ES-I3 (cell line): ENCODE data around the gene DDX49.
"Not testable (repeated sequence)": the region's sequence is repeated elsewhere in the genome, so short reads cannot be mapped to it uniquely, and the experiment has no call there.

Source experiments
- H3K36me3 ChIP-seq: 2 replicates; pipeline ENCODE4 v1.6.1; 2013; ENCODE audit warnings: mild to moderate bottlenecking, low read length, control low read depth, moderate library complexity; ENCODE audit not compliant: insufficient read depth
- H3K4me1 ChIP-seq: 2 replicates; pipeline ENCODE4 v1.6.1; 2013; ENCODE audit warnings: mild to moderate bottlenecking, control low read depth, low read length; ENCODE audit not compliant: insufficient read depth
- H3K9ac ChIP-seq: 2 replicates; pipeline ENCODE4 v1.6.1; 2013; ENCODE audit warnings: low read depth, mild to moderate bottlenecking, low read length, moderate library complexity
- H3K9me3 ChIP-seq: 2 replicates; pipeline ENCODE4 v1.6.1; 2013; ENCODE audit warnings: mild to moderate bottlenecking, low read length, moderate library complexity; ENCODE audit not compliant: control insufficient read depth, insufficient read depth

DDX49 gene

GRCh38 chr19:18939922-18940768 lies 20.6 kb downstream of the DDX49 start:
- Histone ChIP-seq H3K9ac (peak overlapping the region; percentile 79), H3K36me3 (no peaks in the 10 kb centered on the region), H3K4me1 (peaks cover 11% of the 10 kb centered on the region; the same call in 1 of the 2 replicates), H3K9me3 (no peaks in the 10 kb centered on the region)

- peak within 1 kb of the TSS; percentile 79 for H3K9ac ChIP-seq
- H3K36me3 ChIP-seq, result no peaks in the 10 kb centered on the region
- no peaks in the 10 kb centered on the region for H3K9me3 ChIP-seq
- H3K4me1 ChIP-seq, result peaks cover 11% of the 10 kb centered on the region; the same call in 1 of the 2 replicates
Measured at GRCh38 chr19:18940769-18941627, 21.5 kb downstream of the DDX49 start, which contains the start of gene HOMER3. Gene HOMER3 (minus strand): TSS chr19:18941217. CDS start chr19:18938982, 2,235 bp downstream.

DNA sequence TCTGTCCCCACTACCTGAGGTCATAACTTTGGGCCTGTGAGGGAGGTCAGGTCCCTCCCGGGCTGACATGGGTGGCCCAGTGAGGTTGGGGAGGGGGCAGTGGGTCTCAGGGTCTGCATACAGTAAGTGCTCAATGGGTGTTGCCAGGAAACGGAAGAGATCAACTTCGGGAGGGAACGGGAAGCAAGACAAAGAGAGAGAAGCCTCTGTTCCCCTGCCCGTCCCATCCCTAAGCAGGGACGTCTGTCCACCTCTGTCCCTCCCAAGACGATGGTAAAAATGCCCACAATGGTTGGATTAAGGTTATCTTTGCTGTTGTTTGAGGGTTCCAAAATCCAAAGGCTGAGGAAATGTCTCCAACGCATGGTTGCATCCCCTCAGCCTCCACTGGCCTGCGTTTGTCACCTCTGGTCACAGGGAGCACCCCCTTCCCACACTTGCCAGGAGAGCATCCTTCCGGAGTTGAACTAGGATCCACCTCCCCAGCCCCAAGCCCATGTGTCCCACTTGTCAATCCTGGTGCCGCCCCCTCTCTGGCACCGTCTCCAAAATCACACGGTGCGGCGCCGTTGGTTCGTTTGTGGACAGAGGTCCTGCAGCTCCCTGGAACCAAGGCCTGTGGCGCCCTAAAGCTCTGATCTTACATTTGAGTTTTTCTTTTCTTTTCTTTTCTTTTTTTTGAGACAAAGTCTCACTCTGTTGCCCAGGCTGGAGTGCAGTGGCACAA lies 22.3 kb downstream of the DDX49 start:
- no peaks in the 10 kb centered on the region for H3K9me3 ChIP-seq
- peaks cover 11% of the 10 kb centered on the region; the same call in 1 of the 2 replicates for H3K4me1 ChIP-seq
- H3K36me3 ChIP-seq, result no peaks in the 10 kb centered on the region
- H3K9ac ChIP-seq, result peak overlapping the region; percentile 36; the same call in 1 of the 2 replicates

GRCh38 chr19:18942692-18943091 lies 23.2 kb downstream of the DDX49 start:
- Histone ChIP-seq H3K36me3 (no peaks in the 10 kb centered on the region), H3K4me1 (peaks cover 11% of the 10 kb centered on the region; the same call in 1 of the 2 replicates)

DNA sequence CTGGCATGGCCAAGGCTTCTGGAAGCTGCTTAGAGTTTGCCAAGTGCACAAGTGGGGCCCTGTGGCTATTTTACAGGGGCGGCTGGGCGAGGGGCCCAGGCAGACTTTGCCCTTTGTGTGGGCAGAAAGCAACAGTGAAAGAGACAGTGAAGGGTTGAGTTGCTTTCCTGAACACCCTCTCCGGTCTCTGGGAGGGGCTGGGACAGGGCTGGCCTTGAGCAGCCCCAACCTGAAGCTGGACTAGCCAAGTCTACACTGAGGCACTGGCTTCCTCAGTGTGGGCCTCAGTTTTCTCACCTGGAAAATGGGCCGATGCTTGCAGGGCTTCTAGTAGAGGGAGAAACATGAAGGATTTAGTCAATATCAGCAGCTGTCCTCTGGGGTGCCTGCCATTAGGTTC lies 23.9 kb downstream of the DDX49 start:
- no peaks in the 10 kb centered on the region for H3K9me3 ChIP-seq
- no peak overlapping the region for H3K9ac ChIP-seq
- H3K36me3 ChIP-seq, result no peaks in the 10 kb centered on the region
- H3K4me1 ChIP-seq, result peaks cover 11% of the 10 kb centered on the region; the same call in 1 of the 2 replicates

More at GRCh38 chr19:18942692-18943091, 23.2 kb downstream of the DDX49 start:
- Histone ChIP-seq H3K9me3 (no peaks in the 10 kb centered on the region), H3K9ac (no peak overlapping the region)

DNA sequence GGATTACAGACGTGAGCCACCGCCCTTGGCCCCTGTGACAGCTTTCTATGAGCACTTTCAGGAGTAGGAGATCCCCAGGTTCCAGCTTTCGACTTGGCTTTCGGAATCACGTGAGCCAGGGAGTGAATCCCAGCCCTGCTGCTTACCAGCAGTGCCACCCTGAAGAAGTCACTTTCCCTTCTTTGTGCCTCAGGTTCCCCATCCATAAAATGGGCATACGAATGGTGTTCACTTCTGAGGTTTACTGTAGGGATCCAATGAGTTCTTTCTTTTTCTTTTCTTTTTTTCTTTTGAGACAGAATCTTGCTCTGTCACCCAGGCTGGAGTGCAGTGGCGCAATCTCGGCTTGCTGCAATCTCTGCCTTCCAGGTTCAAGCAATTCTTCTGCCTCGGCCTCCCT lies 25.8 kb downstream of the DDX49 start:
- Histone ChIP-seq H3K9me3 (no peaks in the 10 kb centered on the region), H3K36me3 (no peaks in the 10 kb centered on the region), H3K9ac (no peak overlapping the region), H3K4me1 (peaks cover 5% of the 10 kb centered on the region; the same call in 1 of the 2 replicates)

GRCh38 chr19:18946335-18946734 lies 26.8 kb downstream of the DDX49 start:
- Histone ChIP-seq H3K9me3 (no peaks in the 10 kb centered on the region), H3K36me3 (no peaks in the 10 kb centered on the region), H3K9ac (no peak overlapping the region), H3K4me1 (peaks cover 5% of the 10 kb centered on the region; the same call in 1 of the 2 replicates)

DNA sequence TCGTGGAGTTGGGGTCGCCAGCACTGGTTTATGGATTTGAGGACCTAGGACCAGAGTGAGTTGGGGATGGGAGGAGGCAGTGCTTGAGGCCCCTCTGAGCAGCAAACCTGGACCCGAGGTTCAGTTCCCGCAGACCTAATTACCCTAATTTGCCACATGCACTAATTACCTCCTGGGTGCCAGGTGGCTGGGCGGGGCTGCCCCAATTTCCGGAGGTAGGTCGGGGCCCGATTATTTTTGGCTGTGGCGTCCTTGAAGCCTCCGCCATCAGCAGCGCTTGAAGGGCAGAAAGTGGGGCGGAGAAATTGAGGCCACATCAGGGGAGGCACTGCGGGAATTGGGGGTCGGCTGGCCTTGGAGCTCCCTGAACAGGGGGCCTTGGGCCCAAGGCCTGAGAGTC lies 27.4 kb downstream of the DDX49 start:
- Histone ChIP-seq H3K9me3 (no peaks in the 10 kb centered on the region), H3K9ac (no peak overlapping the region), H3K4me1 (no peaks in the 10 kb centered on the region), H3K36me3 (no peaks in the 10 kb centered on the region)

- no peak overlapping the region for H3K9ac ChIP-seq
- H3K4me1 ChIP-seq, result no peaks in the 10 kb centered on the region
- H3K9me3 ChIP-seq, result no peaks in the 10 kb centered on the region
- H3K36me3 ChIP-seq, result no peaks in the 10 kb centered on the region
Measured at GRCh38 chr19:18948075-18948975, 28.8 kb downstream of the DDX49 start.

GRCh38 chr19:18948976-18949356 lies 29.5 kb downstream of the DDX49 start:
- H3K4me1 ChIP-seq, result no peaks in the 10 kb centered on the region
- H3K9ac ChIP-seq, result no peak overlapping the region
- no peaks in the 10 kb centered on the region for H3K9me3 ChIP-seq
- no peaks in the 10 kb centered on the region for H3K36me3 ChIP-seq

DNA sequence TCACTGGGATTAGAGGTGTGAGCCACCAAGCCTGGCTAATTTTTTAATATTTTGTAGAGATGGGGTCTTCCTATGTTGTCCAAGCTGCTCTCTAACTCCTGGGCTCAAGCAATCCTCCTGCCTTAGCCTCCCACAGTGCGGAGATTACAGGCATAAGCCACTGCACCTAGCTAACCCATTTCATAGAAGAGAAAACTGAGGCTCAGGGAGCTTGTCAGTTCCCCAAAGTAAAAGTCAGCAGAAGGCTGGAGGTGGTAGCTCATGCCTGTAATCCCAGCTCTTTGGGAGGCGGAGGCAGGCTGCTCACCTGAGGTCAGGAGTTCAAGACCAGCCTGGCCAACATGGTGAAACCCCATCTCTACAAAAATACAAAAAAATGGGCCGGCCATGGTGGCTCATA lies 30.3 kb downstream of the DDX49 start:
- Histone ChIP-seq H3K4me1 (no peaks in the 10 kb centered on the region), H3K9ac (no peak overlapping the region), H3K36me3 (no peaks in the 10 kb centered on the region), H3K9me3 (no peaks in the 10 kb centered on the region)

DNA sequence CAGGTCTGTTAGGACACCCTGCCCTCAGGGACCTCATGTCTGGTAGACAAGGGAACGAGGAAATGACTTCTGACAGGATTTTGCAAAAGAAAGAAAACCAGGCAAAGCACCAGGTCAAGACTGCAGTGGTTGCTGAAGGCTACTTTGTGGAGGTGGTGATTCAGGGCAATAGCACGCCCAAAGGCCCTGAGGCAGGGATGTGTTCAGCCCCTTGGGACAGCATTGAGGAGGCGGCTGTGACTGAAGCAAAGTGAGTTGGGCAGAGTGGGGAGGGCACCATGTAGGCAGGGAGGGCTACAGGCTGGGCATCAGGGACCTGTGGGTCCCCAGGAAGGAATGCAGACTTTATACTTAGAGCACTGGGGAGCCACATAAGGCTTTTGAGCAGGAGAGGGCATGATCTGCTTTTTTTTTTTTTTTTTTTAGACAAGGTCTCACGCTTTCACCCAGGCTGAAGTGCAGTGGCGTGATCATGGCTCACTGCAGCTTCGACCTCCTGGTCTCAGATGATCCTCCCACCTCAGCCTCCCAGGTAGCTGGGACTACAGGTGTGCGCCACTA lies 32.3 kb downstream of the DDX49 start:
- Histone ChIP-seq H3K9me3 (no peaks in the 10 kb centered on the region), H3K36me3 (no peaks in the 10 kb centered on the region), H3K4me1 (no peaks in the 10 kb centered on the region), H3K9ac (no peak overlapping the region)

DNA sequence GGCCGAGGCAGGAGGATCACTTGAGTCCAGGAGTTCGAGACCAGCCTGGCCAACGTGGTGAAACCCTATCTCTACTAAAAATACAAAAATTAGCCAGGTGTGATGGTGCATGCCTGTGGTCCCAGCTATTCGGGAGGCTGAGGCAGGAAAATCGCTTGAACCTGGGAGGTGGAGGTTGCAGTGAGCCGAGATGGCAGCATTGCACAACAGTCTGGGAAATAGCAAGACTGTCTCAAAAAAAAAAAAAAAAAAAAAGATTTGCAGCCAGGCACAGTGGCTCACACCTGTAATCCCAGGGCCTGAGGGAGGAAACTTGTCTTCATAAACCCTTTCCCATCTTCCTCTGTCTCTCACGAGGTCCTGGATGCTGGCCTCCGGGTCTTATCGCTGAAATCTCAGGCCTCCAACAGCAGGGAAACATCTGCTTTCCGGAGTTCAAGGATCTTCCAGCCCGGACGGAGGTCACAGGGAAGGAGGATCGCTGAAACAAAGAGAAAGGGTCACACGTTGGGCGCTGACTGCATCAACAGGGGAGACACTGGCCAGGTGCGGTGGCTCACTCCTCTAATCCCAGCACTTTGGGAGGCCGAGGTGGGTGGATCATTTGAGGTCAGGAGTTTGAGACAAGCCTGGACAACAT lies 33.0 kb downstream of the DDX49 start:
- H3K9me3 ChIP-seq, H3K9ac ChIP-seq, H3K36me3 ChIP-seq, H3K4me1 ChIP-seq: not testable (repeated sequence)
